Choroid plexus epithelial cell (primary cell): ENCODE data around the gene PTPRT.

ENCODE experiments used
- DNase-seq: peaks from one replicate; pipeline ENCODE4 v3.0.0-alpha.2; 2010; ENCODE audit warnings: low read depth
- H3K4me3 ChIP-seq: 2 replicates; pipeline ENCODE4 v1.5.1; 2011; ENCODE audit warnings: low read depth, mild to moderate bottlenecking, control low read depth, low read length, moderate library complexity
- TF ChIP-seq, protein P1 (sequence below): conservative IDR thresholded peaks from 2 replicates; pipeline ENCODE4 v1.5.1; 2011; ENCODE audit warnings: low read depth, mild to moderate bottlenecking, control low read depth, inconsistent platforms, low read length, moderate library complexity

Gene PTPRT

GRCh38 chr20:42138729-42139128 lies 1051.0 kb downstream of the PTPRT start:
- DNase-seq, result no peak
- TF ChIP-seq, protein P1, sequence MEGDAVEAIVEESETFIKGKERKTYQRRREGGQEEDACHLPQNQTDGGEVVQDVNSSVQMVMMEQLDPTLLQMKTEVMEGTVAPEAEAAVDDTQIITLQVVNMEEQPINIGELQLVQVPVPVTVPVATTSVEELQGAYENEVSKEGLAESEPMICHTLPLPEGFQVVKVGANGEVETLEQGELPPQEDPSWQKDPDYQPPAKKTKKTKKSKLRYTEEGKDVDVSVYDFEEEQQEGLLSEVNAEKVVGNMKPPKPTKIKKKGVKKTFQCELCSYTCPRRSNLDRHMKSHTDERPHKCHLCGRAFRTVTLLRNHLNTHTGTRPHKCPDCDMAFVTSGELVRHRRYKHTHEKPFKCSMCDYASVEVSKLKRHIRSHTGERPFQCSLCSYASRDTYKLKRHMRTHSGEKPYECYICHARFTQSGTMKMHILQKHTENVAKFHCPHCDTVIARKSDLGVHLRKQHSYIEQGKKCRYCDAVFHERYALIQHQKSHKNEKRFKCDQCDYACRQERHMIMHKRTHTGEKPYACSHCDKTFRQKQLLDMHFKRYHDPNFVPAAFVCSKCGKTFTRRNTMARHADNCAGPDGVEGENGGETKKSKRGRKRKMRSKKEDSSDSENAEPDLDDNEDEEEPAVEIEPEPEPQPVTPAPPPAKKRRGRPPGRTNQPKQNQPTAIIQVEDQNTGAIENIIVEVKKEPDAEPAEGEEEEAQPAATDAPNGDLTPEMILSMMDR, result no peak
- no peak overlapping the region for H3K4me3 ChIP-seq

GRCh38 chr20:42134265-42135098 lies 1055.2 kb downstream of the PTPRT start:
- H3K4me3 ChIP-seq, result no peak overlapping the region
- no peak for DNase-seq
- TF ChIP-seq, protein P1, result no peak

DNA sequence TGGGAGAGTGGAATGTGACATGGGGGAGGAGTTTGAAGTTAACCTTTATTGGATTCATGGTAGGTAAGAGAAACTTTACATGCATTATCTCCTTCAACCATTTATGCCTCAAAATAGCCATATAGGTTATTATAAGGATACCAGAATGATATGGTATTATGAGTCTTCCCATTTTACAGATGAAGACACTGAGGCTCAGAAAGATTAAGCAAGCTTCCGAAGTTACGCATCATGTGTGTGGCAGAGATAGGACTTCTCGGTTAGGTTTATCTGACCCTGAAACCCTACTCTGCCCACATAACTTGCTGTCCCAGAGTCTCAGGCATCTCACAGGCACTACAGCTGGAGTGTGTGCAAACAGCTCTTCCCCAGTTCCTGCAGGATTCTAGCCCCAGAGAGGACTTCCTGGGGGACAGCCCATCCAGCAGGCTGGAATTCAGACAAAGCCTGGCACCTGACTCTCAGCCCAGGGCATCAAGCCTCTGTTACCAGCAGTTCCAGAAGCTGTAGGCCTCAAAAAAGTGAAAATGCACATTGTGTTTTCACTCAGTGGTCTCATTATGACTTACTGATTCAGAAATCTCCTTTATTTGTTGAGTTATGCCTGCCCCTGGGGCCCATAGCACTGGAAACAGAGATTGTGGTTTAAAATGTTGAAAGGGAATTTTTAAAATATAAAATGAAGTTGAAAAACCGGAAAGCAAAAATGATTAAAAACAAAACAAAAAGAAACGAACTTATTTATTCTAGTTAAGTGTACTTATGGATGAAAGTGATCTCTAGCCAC lies 1058.7 kb downstream of the PTPRT start:
- H3K4me3 ChIP-seq, result no peak overlapping the region
- TF ChIP-seq, protein P1, result no peak
- DNase-seq, result no peak

DNA sequence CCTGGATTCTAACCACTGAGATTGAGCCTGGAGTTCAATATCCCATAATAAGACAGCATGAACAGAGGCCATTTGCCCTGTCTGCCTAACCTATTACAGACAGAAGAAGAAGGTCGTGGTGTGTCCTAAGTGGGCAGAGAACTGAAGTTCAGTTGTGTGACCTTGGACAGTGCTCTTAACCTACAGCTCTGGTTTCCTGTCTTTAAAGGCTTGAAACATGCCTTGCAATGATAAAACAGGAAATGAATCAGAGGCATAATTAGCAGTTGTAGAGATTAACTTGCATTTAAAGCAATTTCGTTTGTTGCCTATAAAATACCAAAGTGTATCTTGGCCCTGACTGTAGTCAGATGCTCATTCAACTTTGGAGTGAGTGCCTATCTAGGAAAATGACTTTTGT lies 1064.3 kb downstream of the PTPRT start:
- TF ChIP-seq, protein P1, result no peak
- H3K4me3 ChIP-seq, result no peak overlapping the region
- DNase-seq, result no peak

DNA sequence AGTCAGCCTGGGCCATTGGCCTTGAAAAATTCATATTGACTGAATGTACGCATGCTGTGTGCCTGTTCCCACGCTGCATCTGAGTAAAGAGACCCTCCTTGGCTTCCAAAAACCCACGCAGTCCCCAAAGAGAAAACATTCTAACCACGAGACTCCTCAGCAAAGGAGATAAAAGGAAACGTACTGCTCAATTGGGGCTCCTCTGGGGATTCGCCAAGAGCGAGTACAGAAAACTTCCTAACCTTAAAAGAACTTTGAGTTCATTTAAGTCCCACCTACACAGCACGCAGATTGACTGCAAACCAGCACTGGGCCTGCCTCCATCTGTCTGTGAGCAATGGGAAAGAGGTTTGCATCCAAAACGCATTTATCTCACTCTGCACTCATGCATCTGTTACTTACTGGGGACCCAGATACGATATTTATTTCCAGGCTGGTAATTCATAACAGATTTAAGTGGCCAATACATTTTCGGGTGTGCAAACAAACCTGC lies 1065.7 kb downstream of the PTPRT start:
- TF ChIP-seq, protein P1, result no peak
- H3K4me3 ChIP-seq, result no peak overlapping the region
- no peak for DNase-seq

GRCh38 chr20:42118409-42119125 lies 1071.1 kb downstream of the PTPRT start:
- DNase-seq, result no peak
- H3K4me3 ChIP-seq, result no peak overlapping the region
- TF ChIP-seq, protein P1, result no peak
